A549 (cell line): ENCODE measurements around the gene GSTA4. TPM values are rescaled to one million over a fixed set of nuclear protein-coding genes. Genes with fewer than 3 reads are reported as not detected.

ENCODE experiments used
- ATAC-seq, 2 experiments: fragments of 200-7000 bp in 1 of 2; fragments of >200 bp in 1 of 2; cut with Nextera tagmentation in 1 of 2; cut with Tn5 transposase in 1 of 2; 3 replicates each; pipeline versions ENCODE4 v1.8.0 to v1.9.1; 2018 to 2020; ENCODE audit warnings: mild to moderate bottlenecking in 1 of 2, moderate library complexity in 1 of 2
- CTCF ChIA-PET: fragments of 300-600 bp; sonication (Branson Sonifier 250); formaldehyde crosslinking; extraction: SDS; loops from one replicate; lab custom pipeline; 2021; ENCODE audit warnings: antibody characterized with exemption, inconsistent platforms; lab: Yijun Ruan, JAX
- POLR2A ChIA-PET: fragments of 350-600 bp; formaldehyde crosslinking; extraction: SDS; loops from one replicate; lab custom pipeline; 2021; ENCODE audit warnings: antibody characterized with exemption, inconsistent platforms; lab: Yijun Ruan, JAX
- DNase-seq, 2 experiments: peaks; one replicate each; pipeline versions ENCODE4 v3.0.0 to v3.0.0-alpha.2; 2011 to 2016; ENCODE audit warnings: low read depth in 1 of 2, low spot score in 1 of 2
- FAIRE-seq: peaks from 2 replicates; lab custom pipeline; 2011; peaks lifted over from hg19 to GRCh38; lab: Jason Lieb, UNC
- H3K27ac ChIP-seq, 2 experiments: fragments of >200 bp; sonication (Bioruptor Twin); formaldehyde crosslinking; 3 replicates each; pipeline ENCODE4 v1.5.1; 2016 to 2017
- H3K4me1 ChIP-seq: fragments of >200 bp; sonication (Bioruptor Twin); formaldehyde crosslinking; 3 replicates; pipeline ENCODE4 v1.6.1; 2016
- H3K4me2 ChIP-seq: fragments of >200 bp; sonication (Bioruptor Twin); formaldehyde crosslinking; 3 replicates; pipeline ENCODE4 v1.6.1; 2016
- H3K4me3 ChIP-seq: fragments of >200 bp; sonication (Bioruptor Twin); formaldehyde crosslinking; 3 replicates; pipeline ENCODE4 v1.5.1; 2016
- H3K9me3 ChIP-seq: fragments of >200 bp; sonication (Bioruptor Twin); formaldehyde crosslinking; 3 replicates; pipeline ENCODE4 v1.6.1; 2016
- BHLHE40 ChIP-seq: IDR thresholded peaks from 2 replicates; pipeline ENCODE4 v1.6.1; 2012; ENCODE audit warnings: low read depth, low read length, inconsistent platforms
- CBX8 ChIP-seq: fragments of 200-600 bp; sonication (generic); IDR thresholded peaks from 2 replicates; pipeline ENCODE4 v1.6.1; 2016
- CEBPB ChIP-seq, 2 experiments: fragments of >200 bp in 1 of 2; sonication (Bioruptor Twin) in 1 of 2; formaldehyde crosslinking in 1 of 2; IDR thresholded peaks; 2 replicates each; pipeline ENCODE4 v1.6.1; 2012 to 2016
- EHF ChIP-seq: fragments of 250-450 bp; sonication (Bioruptor Pico); IDR thresholded peaks from 2 replicates; pipeline ENCODE4 v1.5.0; 2020; ENCODE audit warnings: mild to moderate bottlenecking
- EHMT2 ChIP-seq: fragments of 200-600 bp; sonication (generic); IDR thresholded peaks from 2 replicates; pipeline ENCODE4 v1.6.1; 2016; ENCODE audit warnings: antibody characterized with exemption, low read depth, mild to moderate bottlenecking, moderate library complexity
- ELK1 ChIP-seq: fragments of 150-350 bp; IDR thresholded peaks from 2 replicates; pipeline ENCODE4 v1.6.1; 2014; ENCODE audit warnings: low read depth, mild to moderate bottlenecking, low read length
- HDAC2 ChIP-seq: fragments of 200-600 bp; sonication (generic); IDR thresholded peaks from 2 replicates; pipeline ENCODE4 v1.6.1; 2016
- HES2 ChIP-seq: fragments of >200 bp; sonication (Bioruptor Twin); formaldehyde crosslinking; IDR thresholded peaks from 2 replicates; pipeline ENCODE4 v1.6.1; 2016
- HMGXB4 ChIP-seq: fragments of 250-450 bp; sonication (Bioruptor Pico); IDR thresholded peaks from 2 replicates; pipeline ENCODE4 v1.5.0; 2021; ENCODE audit warnings: mild to moderate bottlenecking, moderate library complexity, borderline replicate concordance
- HOXA7 ChIP-seq: fragments of 250-450 bp; sonication (Bioruptor Pico); IDR thresholded peaks from 2 replicates; pipeline ENCODE4 v1.5.0; 2020; ENCODE audit warnings: mild to moderate bottlenecking, moderate library complexity
- KDM1A ChIP-seq: fragments of 200-600 bp; sonication (generic); IDR thresholded peaks from 2 replicates; pipeline ENCODE4 v1.6.1; 2016; ENCODE audit warnings: low read depth, mild to moderate bottlenecking
- MAFK ChIP-seq: fragments of 450-650 bp; IDR thresholded peaks from 2 replicates; pipeline ENCODE4 v1.6.1; 2014; ENCODE audit not compliant: partially characterized antibody
- MAZ ChIP-seq: fragments of 150-350 bp; IDR thresholded peaks from 2 replicates; pipeline ENCODE4 v1.6.1; 2014; ENCODE audit warnings: antibody characterized with exemption, low read depth, low read length, borderline replicate concordance
- MYC ChIP-seq: IDR thresholded peaks from 2 replicates; pipeline ENCODE4 v1.6.1; 2012; ENCODE audit warnings: mild to moderate bottlenecking, inconsistent platforms, low read length, improper control_type of control experiment, borderline replicate concordance
- NPAS2 ChIP-seq: fragments of 250-450 bp; sonication (Bioruptor Pico); IDR thresholded peaks from 2 replicates; pipeline ENCODE4 v1.8.0; 2022; ENCODE audit warnings: mild to moderate bottlenecking, moderate library complexity, borderline replicate concordance
- PBX3 ChIP-seq: IDR thresholded peaks from 2 replicates; pipeline ENCODE4 v1.6.1; 2012
- RAD21 ChIP-seq, 2 experiments: fragments of >200 bp in 1 of 2; sonication (Bioruptor Twin) in 1 of 2; formaldehyde crosslinking in 1 of 2; IDR thresholded peaks in 1 of 2; conservative IDR thresholded peaks in 1 of 2; 2 replicates in 1 of 2; 3 replicates in 1 of 2; pipeline ENCODE4 v1.6.1; 2012 to 2018; ENCODE audit warnings: inconsistent platforms in 1 of 2
- RCOR1 ChIP-seq: fragments of 150-350 bp; IDR thresholded peaks from 2 replicates; pipeline ENCODE4 v1.6.1; 2014; ENCODE audit warnings: antibody characterized with exemption, low read length, low read depth
- REST ChIP-seq: fragments of 200-600 bp; sonication (generic); IDR thresholded peaks from 2 replicates; pipeline ENCODE4 v1.6.1; 2016; ENCODE audit warnings: antibody characterized with exemption, mild to moderate bottlenecking, moderate library complexity
- RFX5 ChIP-seq: fragments of 450-650 bp; IDR thresholded peaks from 2 replicates; pipeline ENCODE4 v1.7.1; 2014; ENCODE audit warnings: antibody characterized with exemption, mild to moderate bottlenecking, moderate library complexity
- SMC3 ChIP-seq: fragments of >200 bp; sonication (Bioruptor Twin); formaldehyde crosslinking; IDR thresholded peaks from 3 replicates; pipeline ENCODE4 v1.6.1; 2018; ENCODE audit warnings: inconsistent platforms
- WGBS: methylation state at CpG from one replicate; pipeline ENCODE4 v1.1.6; 2017; ENCODE audit errors: missing lambda C conversion rate; 5-methylcytosine and 5-hydroxymethylcytosine counted together
- polyA plus RNA-seq, 4 experiments: library from polyadenylated mRNA; depleted of rRNA in 3 of 4; stranded (reverse); fragments of >200 nt; fragmentation: RNase III in 1 of 4; extraction: RNeasy Plus Mini Kit Qiagen cat#74134 plus additional on column Dnase treatment in 1 of 4; gene quantifications; 2 replicates in 3 of 4; 3 replicates in 1 of 4; pipeline ENCODE4 v1.2.3, GENCODE V29; 2011 to 2017

Gene GSTA4
- polyA plus RNA-seq, 2 of the 4 experiments (the other 2 are of a cell fraction): 12.6 to 30.6 TPM

GRCh38 chr6:53014063-53014462 is 19.0 kb upstream of the GSTA4 start:
- no peak for TF ChIP-seq MYC
- no peak for TF ChIP-seq HOXA7 (CRISPR knock-in tag)
- no peak for TF ChIP-seq RCOR1
- TF ChIP-seq NPAS2: no peak
- TF ChIP-seq KDM1A: no peak
- TF ChIP-seq PBX3: no peak
- no peak for TF ChIP-seq CEBPB (IDR thresholded peaks at IDR 0.05)
- no peak for TF ChIP-seq RFX5
- no peak for TF ChIP-seq HMGXB4 (CRISPR knock-in tag)
- no peak for TF ChIP-seq MAZ
- no peak for TF ChIP-seq CBX8
- no peak for TF ChIP-seq BHLHE40
- no peak for TF ChIP-seq SMC3
- no peak for TF ChIP-seq EHMT2
- TF ChIP-seq REST: no peak
- TF ChIP-seq RAD21 (conservative IDR thresholded peaks at IDR 0.05 in 1 of 2, IDR thresholded peaks at IDR 0.05 in 1 of 2): no peak
- TF ChIP-seq HES2: no peak
- DNase-seq: no peak

GRCh38 chr6:53011979-53012378 is 16.9 kb upstream of the GSTA4 start:
- ATAC-seq: no peak
- H3K27ac ChIP-seq: no peak overlapping the region
- 68% methylated on average over 1 of the region's 1 CpG for WGBS
- TF ChIP-seq HDAC2 (no peak), CBX8 (no peak), MAFK (no peak), RCOR1 (no peak), EHF (CRISPR knock-in tag) (no peak), NPAS2 (no peak), ELK1 (no peak), RAD21 (conservative IDR thresholded peaks at IDR 0.05 in 1 of 2, IDR thresholded peaks at IDR 0.05 in 1 of 2) (no peak)
- TF ChIP-seq, all 56 proteins: peak for 0
- ChIA-PET CTCF (no interaction called here), POLR2A (no interaction called here)
- H3K9me3 ChIP-seq: no peaks in the 10 kb centered on the region
- DNase-seq: no peak
- H3K4me2 ChIP-seq: no peak overlapping the region
- no peak overlapping the region for H3K4me3 ChIP-seq
- FAIRE-seq: no peak
- H3K4me1 ChIP-seq: no peaks in the 10 kb centered on the region

More at GRCh38 chr6:53014063-53014462, 19.0 kb upstream of the GSTA4 start:
- Histone ChIP-seq H3K4me3 (no peak overlapping the region), H3K4me2 (no peak overlapping the region), H3K4me1 (no peaks in the 10 kb centered on the region), H3K9me3 (no peaks in the 10 kb centered on the region), H3K27ac (no peak overlapping the region)
- POLR2A ChIA-PET: no interaction called here
- FAIRE-seq (no peak), ATAC-seq (no peak)
- CTCF ChIA-PET: interaction anchor here (0.9 kb wide), 1 partner anchor 16 kb away, joined by 3 read pairs; no protein-coding TSS in a partner anchor
